Activated B cell treated with CpG ODN at 0.5 μM for 24 hours (primary cell): Measurements from ENCODE around the gene PLEKHA5. TPM values are rescaled to one million over a fixed set of nuclear protein-coding genes. Genes with fewer than 3 reads are reported as not detected.

Experiments used
- ATAC-seq: fragments of 200-7000 bp; cut with Tn5 transposase; one replicate; pipeline ENCODE4 v1.10.0; 2021; ENCODE audit warnings: low read depth, mild to moderate bottlenecking, moderate library complexity
- CTCF ChIA-PET: fragments of 350-600 bp; sonication (Branson Sonifier 250); formaldehyde crosslinking; loops from one replicate; lab custom pipeline; 2021; ENCODE audit warnings: antibody characterized with exemption; lab: Charles Lee
- POLR2A ChIA-PET: fragments of 350-600 bp; sonication (Branson Sonifier 250); formaldehyde crosslinking; loops from one replicate; lab custom pipeline; 2021; ENCODE audit warnings: antibody characterized with exemption; lab: Charles Lee
- DNase-seq: peaks from one replicate; pipeline ENCODE4 v3.0.0; 2022
- H3K27ac Mint-ChIP-seq: one replicate; pipeline ENCODE4 v1.8.0; 2020; ENCODE audit warnings: mixed read lengths
- H3K27me3 Mint-ChIP-seq: one replicate; pipeline ENCODE4 v1.8.0; 2021; ENCODE audit warnings: mixed read lengths
- H3K36me3 Mint-ChIP-seq: one replicate; pipeline ENCODE4 v1.8.0; 2021; ENCODE audit warnings: low read depth, mixed read lengths
- H3K4me1 Mint-ChIP-seq: one replicate; pipeline ENCODE4 v1.8.0; 2021; ENCODE audit warnings: mixed read lengths
- H3K4me3 Mint-ChIP-seq: one replicate; pipeline ENCODE4 v1.8.0; 2020; ENCODE audit warnings: mild to moderate bottlenecking, mixed read lengths
- H3K9me3 Mint-ChIP-seq: one replicate; pipeline ENCODE4 v1.8.0; 2020; ENCODE audit warnings: mixed read lengths
- intact Hi-C: fragments of 100-400 bp; cut with micrococcal nuclease; formaldehyde crosslinking; loops from one replicate; pipeline ENCODE4 v1.15.1; 2024
- total RNA-seq: library from RNA; stranded (reverse); gene quantifications from 2 replicates; pipeline ENCODE4 v1.2.3, GENCODE V29; 2022
- TF ChIP-seq, protein P1 (sequence below): fragments of 200-600 bp; IDR thresholded peaks from one replicate; pipeline ENCODE4 v1.8.0; 2022; ENCODE audit warnings: antibody characterized with exemption, mild to moderate bottlenecking

Gene PLEKHA5
- total RNA-seq, 1 donor from 2014 or later, result 0.11 TPM

DNA sequence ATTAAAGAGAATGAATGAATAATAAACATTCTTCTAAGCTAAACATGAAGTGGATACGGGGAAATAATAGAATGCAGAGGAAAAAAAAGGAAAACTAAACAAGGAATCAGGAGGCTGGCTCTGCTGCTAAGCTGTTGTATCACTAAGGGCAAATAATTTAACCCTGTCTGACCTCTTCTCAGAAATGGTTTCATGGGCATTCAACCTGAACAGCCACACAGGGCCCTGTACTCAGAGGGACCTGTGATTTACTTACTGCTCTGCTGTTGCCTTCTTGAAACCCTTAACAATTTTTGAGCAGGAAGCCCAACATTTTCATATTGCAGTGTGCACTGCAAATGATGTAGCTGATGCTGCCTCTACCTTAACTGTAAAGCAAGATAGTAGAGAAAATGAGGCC lies 14.2 kb upstream of the PLEKHA5 start:
- H3K4me3 Mint-ChIP-seq, result no peak overlapping the region
- ChIA-PET POLR2A (no interaction called here), CTCF (no interaction called here)
- no peak for DNase-seq
- no peaks in the 10 kb centered on the region for H3K9me3 Mint-ChIP-seq
- no peak for ATAC-seq
- H3K4me1 Mint-ChIP-seq, result no peaks in the 10 kb centered on the region
- intact Hi-C loops, result no loop called here
- H3K27me3 Mint-ChIP-seq, result no peaks in the 10 kb centered on the region
- TF ChIP-seq, protein P1, sequence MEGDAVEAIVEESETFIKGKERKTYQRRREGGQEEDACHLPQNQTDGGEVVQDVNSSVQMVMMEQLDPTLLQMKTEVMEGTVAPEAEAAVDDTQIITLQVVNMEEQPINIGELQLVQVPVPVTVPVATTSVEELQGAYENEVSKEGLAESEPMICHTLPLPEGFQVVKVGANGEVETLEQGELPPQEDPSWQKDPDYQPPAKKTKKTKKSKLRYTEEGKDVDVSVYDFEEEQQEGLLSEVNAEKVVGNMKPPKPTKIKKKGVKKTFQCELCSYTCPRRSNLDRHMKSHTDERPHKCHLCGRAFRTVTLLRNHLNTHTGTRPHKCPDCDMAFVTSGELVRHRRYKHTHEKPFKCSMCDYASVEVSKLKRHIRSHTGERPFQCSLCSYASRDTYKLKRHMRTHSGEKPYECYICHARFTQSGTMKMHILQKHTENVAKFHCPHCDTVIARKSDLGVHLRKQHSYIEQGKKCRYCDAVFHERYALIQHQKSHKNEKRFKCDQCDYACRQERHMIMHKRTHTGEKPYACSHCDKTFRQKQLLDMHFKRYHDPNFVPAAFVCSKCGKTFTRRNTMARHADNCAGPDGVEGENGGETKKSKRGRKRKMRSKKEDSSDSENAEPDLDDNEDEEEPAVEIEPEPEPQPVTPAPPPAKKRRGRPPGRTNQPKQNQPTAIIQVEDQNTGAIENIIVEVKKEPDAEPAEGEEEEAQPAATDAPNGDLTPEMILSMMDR, result no peak
- H3K36me3 Mint-ChIP-seq, result no peaks in the 10 kb centered on the region
- no peak overlapping the region for H3K27ac Mint-ChIP-seq

DNA sequence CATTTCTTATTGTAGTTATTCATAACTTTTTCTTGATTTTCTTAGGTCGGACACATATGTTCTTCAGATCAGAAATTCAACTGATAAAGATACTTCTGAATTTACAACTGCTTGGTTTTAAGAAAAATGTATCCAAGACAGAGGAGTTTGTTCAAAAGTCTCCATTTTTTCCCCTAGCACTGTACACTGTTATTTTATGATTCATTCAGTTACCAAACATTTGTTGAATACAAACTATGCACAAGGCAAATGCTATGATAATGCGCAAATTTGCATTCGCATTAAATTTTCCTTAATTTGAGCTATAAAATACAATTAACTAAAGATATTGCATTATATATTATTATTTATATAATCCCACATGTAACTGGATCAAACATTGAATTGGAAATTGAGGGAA lies 10.1 kb upstream of the PLEKHA5 start:
- Mint-ChIP-seq H3K4me3 (no peak overlapping the region), H3K27me3 (no peaks in the 10 kb centered on the region), H3K36me3 (no peaks in the 10 kb centered on the region), H3K9me3 (no peaks in the 10 kb centered on the region), H3K4me1 (no peaks in the 10 kb centered on the region), H3K27ac (no peak overlapping the region)
- no peak for DNase-seq
- ChIA-PET POLR2A (no interaction called here), CTCF (no interaction called here)
- TF ChIP-seq, protein P1, result no peak
- intact Hi-C loops, result no loop called here
- no peak for ATAC-seq

DNA sequence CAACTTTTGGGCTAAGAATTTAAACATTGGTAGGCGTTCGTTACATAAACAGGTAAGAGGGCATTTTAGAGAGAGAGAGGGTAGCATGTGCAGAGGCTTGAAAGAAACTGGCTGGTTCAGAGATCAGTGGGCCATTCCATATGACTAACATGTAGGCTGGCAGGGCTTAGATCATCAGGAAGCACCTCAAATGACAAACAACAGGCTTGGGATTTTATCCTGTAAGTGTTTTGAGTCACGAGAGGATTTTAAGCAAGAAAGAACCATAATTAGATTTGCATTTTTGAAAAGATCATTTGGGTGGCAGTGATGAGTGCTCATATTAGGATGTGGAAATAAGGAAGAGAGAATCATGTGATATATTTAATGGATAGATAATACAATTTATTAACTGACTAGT lies 8.7 kb upstream of the PLEKHA5 start:
- CTCF ChIA-PET, result no interaction called here
- intact Hi-C loops, result no loop called here
- TF ChIP-seq, protein P1, result no peak
- DNase-seq (no peak), ATAC-seq (no peak)
- Mint-ChIP-seq H3K4me1 (no peaks in the 10 kb centered on the region), H3K4me3 (no peak overlapping the region), H3K36me3 (no peaks in the 10 kb centered on the region), H3K9me3 (peaks cover 4% of the 10 kb centered on the region), H3K27me3 (no peaks in the 10 kb centered on the region), H3K27ac (no peak overlapping the region)
- POLR2A ChIA-PET, result no interaction called here

DNA sequence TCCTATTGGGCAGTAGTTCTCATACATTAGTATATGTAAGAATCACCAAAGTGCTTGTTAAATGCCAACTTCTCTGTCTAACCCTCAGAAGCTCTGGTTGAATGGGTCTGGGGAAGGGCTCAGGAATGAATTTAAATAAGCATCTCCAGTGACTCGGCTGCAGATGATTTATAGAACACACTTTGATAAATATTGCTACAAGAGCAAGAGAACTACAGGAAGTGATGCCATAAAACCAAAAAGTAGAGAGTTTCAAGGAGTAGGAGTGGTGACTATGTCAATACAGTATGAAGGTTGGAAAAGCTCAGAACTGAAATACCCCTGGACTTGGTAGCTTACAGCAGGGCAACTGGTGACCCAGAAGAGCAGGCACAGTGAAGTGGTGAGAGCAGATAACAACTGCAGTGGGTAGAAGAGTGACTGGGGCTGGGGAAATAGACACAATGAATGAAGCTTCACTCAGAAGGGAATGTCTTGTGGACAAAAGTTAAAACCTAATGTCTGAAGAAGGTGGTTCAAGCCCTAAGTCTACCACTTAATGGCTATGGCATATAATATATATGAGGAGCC lies 8.0 kb upstream of the PLEKHA5 start:
- intact Hi-C loops, result no loop called here

DNA sequence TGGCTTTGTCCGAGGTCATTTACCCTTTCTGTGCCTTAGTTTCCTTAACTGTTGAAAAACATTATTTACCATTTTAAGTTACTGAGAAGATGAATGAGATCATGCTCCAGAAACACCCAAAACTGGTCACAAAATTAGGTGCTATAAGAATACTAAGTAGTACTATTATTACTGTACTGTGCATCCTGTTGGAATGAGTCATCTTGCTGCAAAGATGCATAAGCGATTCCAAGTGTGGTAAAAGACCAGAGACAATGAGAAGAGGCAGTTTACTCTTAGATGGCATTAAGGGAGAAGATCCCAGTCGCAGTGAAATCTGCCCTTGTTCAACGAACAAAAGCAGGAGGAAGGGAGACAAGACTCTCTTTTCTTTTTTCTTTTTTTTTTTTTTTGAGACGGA lies 4.2 kb upstream of the PLEKHA5 start:
- Mint-ChIP-seq H3K9me3 (peaks cover 18% of the 10 kb centered on the region), H3K27me3 (peaks cover 14% of the 10 kb centered on the region), H3K4me3 (no peak overlapping the region), H3K36me3 (peaks cover 2% of the 10 kb centered on the region), H3K27ac (no peak overlapping the region), H3K4me1 (peaks cover 5% of the 10 kb centered on the region)
- TF ChIP-seq, protein P1, result no peak
- ChIA-PET POLR2A (no interaction called here), CTCF (no interaction called here)
- ATAC-seq (no peak), DNase-seq (no peak)
- intact Hi-C loops, result no loop called here

More for the DNA sequence above, 8.0 kb upstream of the PLEKHA5 start:
- no peak for DNase-seq
- Mint-ChIP-seq H3K36me3 (no peaks in the 10 kb centered on the region), H3K9me3 (peaks cover 4% of the 10 kb centered on the region), H3K27me3 (no peaks in the 10 kb centered on the region), H3K4me1 (no peaks in the 10 kb centered on the region), H3K4me3 (no peak overlapping the region), H3K27ac (no peak overlapping the region)
- TF ChIP-seq, protein P1, result no peak
- ChIA-PET CTCF (no interaction called here), POLR2A (no interaction called here)
- ATAC-seq, result no peak
